ENCODE results near the gene SLC16A8. TPM values are rescaled to one million over a fixed set of nuclear protein-coding genes. Genes with fewer than 3 reads are reported as not detected.

The SLC16A8 gene
- total and polyA plus RNA-seq, 8 donors, result 0.38 to 2.1 (median 1.3) TPM

DNA sequence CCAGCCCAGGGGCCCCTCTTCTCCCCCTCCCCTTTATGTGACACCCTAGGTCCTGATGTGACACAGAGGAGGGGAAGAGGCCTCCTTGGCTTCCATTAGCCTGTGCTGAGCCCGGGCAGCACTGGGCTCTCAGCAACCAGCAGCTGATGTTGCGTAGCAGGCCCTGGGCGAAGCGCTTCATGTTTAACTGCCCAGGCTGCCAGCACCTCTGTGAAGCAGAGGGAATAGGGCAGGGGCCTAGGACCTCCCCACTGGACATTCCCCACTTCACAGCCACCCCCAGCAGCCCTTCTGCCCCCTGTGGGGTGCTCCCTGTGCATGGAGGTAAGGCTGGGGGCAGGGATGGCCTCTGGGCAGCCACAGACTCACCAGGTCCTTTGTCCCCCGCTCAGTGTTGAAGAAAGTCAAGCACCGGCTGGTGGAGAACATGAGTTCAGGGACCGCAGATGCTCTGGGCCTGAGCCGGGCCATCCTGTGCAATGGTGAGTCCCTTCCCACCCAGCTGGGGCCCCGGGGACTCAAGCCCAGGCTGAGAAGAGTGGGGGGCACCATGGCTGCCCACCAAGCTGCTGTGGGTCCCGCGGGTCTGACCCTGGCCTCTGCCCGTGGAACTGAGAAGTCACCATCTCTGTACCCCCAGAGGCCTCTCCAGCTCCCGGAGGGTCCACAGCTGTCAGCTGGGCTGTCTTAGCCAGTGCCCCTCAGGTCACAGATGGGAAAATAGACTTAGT lies 15.2 kb downstream of the SLC16A8 start:
- Histone ChIP-seq H3K27ac (no peak overlapping the region), H3K36me3 (peaks cover 0 to 100% of the 10 kb centered on the region in 2 donors), H3K4me1 (no peaks in the 10 kb centered on the region), H3K9me3 (no peaks in the 10 kb centered on the region), H3K27me3 (no peaks in the 10 kb centered on the region), H3K4me3 (no peak overlapping the region)
- no peak for ATAC-seq
- DNase-seq, result peak in 1 of 4 donors; percentile 53
- TF ChIP-seq, protein P1, sequence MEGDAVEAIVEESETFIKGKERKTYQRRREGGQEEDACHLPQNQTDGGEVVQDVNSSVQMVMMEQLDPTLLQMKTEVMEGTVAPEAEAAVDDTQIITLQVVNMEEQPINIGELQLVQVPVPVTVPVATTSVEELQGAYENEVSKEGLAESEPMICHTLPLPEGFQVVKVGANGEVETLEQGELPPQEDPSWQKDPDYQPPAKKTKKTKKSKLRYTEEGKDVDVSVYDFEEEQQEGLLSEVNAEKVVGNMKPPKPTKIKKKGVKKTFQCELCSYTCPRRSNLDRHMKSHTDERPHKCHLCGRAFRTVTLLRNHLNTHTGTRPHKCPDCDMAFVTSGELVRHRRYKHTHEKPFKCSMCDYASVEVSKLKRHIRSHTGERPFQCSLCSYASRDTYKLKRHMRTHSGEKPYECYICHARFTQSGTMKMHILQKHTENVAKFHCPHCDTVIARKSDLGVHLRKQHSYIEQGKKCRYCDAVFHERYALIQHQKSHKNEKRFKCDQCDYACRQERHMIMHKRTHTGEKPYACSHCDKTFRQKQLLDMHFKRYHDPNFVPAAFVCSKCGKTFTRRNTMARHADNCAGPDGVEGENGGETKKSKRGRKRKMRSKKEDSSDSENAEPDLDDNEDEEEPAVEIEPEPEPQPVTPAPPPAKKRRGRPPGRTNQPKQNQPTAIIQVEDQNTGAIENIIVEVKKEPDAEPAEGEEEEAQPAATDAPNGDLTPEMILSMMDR (IDR thresholded peaks at IDR 0.05), result no peak
- intact Hi-C loops (cut with DNase I), result no loop called here

DNA sequence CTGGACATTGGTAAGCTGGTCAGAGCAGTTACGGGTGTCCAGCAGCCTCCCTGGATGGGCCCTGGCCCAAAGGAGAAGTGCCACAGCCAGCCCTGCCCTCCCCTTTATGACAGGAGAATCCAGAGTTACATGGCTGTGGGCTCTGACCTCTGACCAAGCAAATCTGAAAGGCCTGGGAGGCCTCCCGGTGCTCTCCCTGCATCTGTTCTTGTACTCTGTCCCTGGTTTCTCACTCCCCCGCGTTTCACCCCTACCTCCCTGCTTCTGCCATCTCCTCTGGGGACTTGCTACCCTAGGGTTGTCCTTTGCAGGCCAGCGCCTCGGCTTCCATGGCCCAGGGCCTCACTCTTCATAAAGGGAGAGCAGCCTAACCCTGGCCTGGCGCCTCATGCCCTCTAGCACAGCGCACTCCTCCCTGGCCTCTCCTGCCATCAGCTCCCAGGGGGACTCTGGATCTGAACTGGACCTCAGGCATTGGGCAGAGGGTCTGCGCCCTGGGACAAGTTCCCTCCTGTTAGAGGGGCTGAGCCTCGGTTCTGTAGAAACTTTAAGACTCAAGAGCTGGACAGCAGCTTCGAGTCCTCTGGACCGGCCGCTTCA lies 16.1 kb downstream of the SLC16A8 start:
- intact Hi-C loops (cut with DNase I), result no loop called here
- H3K4me1 ChIP-seq, result peaks cover 0 to 8% of the 10 kb centered on the region in 2 donors

DNA sequence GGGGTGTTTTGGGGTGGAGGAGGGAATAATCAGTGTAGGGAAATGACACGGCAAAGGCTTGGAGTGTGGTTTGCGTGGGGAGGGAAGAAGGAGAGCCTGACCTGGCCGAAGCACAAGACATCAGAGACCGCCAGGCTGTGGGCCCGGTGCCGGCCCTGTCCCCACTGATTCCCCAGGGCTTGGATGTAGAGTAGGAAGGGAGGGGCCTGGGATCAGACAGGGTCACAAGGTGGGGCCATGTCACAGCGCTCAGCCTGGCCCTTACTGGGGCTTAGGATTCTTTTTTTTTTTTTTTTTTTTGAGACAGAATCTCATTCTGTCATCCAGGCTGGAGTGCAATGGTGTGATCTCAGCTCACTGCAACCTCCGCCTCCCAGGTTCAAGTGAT lies 17.0 kb downstream of the SLC16A8 start:
- ATAC-seq, result no peak

More for the DNA sequence above, 16.1 kb downstream of the SLC16A8 start:
- peak in 1 of 4 donors; percentile 53 for DNase-seq
- Histone ChIP-seq H3K36me3 (peaks cover 0 to 99% of the 10 kb centered on the region in 2 donors), H3K4me3 (no peak overlapping the region), H3K27me3 (no peaks in the 10 kb centered on the region), H3K27ac (no peak overlapping the region), H3K9me3 (no peaks in the 10 kb centered on the region)
- no peak for ATAC-seq
- TF ChIP-seq, protein P1 (IDR thresholded peaks at IDR 0.05), result no peak

DNA sequence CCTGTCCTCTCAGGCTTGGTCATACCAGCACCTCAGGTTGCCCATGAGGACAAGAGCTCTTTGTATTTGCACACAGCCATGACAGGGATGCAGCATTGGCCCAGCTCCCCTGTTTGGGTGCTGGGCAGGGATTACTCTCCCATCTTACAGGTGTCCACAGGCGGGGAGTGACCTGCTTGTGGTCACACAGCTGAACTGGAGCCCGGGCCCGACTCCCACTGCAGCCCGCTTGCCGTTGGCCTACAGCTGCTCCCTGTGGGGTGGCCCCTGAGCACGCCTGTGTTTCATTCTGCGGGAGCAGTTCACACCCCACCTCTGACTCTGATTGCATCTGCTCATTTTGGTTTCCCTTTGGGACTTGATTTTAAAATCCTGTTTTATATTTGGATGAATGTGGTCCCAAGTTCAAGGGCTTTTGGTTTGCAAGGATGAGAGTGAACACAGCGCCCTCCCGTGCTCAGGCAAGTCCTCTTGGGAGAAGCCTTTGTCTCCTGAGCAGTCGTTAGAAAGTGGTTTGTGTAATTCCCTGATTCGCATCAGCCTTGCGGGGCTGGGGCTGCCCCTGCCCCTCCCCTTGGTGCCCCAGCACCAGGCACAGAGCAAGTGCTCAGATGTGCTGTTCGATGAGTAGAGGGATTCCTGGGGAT lies 17.5 kb downstream of the SLC16A8 start:
- peak in 1 of 4 donors; percentile 66 for DNase-seq
- H3K4me1 ChIP-seq, result peaks cover 0 to 17% of the 10 kb centered on the region in 2 donors
- TF ChIP-seq, protein P1 (IDR thresholded peaks at IDR 0.05), result no peak
- intact Hi-C loops (cut with DNase I), result no loop called here
- no peak overlapping the region for H3K27ac ChIP-seq
- H3K27me3 ChIP-seq, result no peaks in the 10 kb centered on the region
- ATAC-seq, result no peak
- no peak overlapping the region for H3K4me3 ChIP-seq
- H3K36me3 ChIP-seq, result peaks cover 0 to 88% of the 10 kb centered on the region in 2 donors
- no peaks in the 10 kb centered on the region for H3K9me3 ChIP-seq

More for the DNA sequence above, 17.0 kb downstream of the SLC16A8 start:
- Histone ChIP-seq H3K9me3 (no peaks in the 10 kb centered on the region), H3K27ac (no peak overlapping the region), H3K36me3 (peaks cover 0 to 91% of the 10 kb centered on the region in 2 donors), H3K27me3 (no peaks in the 10 kb centered on the region), H3K4me1 (peaks cover 0 to 16% of the 10 kb centered on the region in 2 donors), H3K4me3 (no peak overlapping the region)
- TF ChIP-seq, protein P1 (IDR thresholded peaks at IDR 0.05), result no peak
- peak in 1 of 4 donors; percentile 39 for DNase-seq
- intact Hi-C loops (cut with DNase I), result no loop called here

DNA sequence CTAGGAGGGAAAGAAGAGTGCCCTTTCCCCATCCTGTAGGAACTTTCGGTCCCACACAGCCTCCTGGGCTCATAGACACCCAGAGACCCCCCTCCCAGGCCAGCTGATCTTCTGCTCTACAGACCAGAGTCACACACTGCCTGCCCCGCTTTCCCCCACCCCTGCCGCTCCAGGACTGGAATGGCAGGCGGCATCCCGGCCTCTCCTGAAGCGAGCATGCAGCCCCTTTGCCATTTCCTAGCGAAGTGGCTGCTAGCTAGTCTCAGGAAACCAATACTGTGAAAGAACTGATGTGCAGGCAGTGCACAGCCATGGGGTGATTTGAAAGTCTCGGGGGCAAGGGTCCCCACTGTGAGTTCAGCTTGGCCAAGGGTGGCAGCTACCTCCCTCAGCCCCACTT lies 18.4 kb downstream of the SLC16A8 start:
- Histone ChIP-seq H3K36me3 (peaks cover 0 to 88% of the 10 kb centered on the region in 2 donors), H3K27me3 (no peaks in the 10 kb centered on the region), H3K4me1 (peaks cover 0 to 17% of the 10 kb centered on the region in 2 donors), H3K27ac (no peak overlapping the region), H3K4me3 (no peak overlapping the region), H3K9me3 (no peaks in the 10 kb centered on the region)
- no peak for ATAC-seq
- intact Hi-C loops (cut with DNase I), result no loop called here
- DNase-seq, result peak in 1 of 4 donors; percentile 61
- TF ChIP-seq, protein P1 (IDR thresholded peaks at IDR 0.05), result no peak

Data from left lung (tissue), 10 donors.